Hepatocyte (in vitro differentiated cells): ENCODE measurements around the gene CACNA2D4.

ENCODE experiments used
- EZH2 ChIP-seq: fragments of 200-600 bp; sonication (generic); IDR thresholded peaks from 2 replicates; pipeline ENCODE4 v1.6.1; 2016; ENCODE audit warnings: antibody characterized with exemption, mild to moderate bottlenecking, borderline replicate concordance
- TF ChIP-seq, protein P1 (sequence below): fragments of 200-600 bp; sonication (generic); IDR thresholded peaks from 2 replicates; pipeline ENCODE4 v1.5.1; 2016; ENCODE audit warnings: antibody characterized with exemption, mild to moderate bottlenecking; ENCODE audit not compliant: poor library complexity

DNA sequence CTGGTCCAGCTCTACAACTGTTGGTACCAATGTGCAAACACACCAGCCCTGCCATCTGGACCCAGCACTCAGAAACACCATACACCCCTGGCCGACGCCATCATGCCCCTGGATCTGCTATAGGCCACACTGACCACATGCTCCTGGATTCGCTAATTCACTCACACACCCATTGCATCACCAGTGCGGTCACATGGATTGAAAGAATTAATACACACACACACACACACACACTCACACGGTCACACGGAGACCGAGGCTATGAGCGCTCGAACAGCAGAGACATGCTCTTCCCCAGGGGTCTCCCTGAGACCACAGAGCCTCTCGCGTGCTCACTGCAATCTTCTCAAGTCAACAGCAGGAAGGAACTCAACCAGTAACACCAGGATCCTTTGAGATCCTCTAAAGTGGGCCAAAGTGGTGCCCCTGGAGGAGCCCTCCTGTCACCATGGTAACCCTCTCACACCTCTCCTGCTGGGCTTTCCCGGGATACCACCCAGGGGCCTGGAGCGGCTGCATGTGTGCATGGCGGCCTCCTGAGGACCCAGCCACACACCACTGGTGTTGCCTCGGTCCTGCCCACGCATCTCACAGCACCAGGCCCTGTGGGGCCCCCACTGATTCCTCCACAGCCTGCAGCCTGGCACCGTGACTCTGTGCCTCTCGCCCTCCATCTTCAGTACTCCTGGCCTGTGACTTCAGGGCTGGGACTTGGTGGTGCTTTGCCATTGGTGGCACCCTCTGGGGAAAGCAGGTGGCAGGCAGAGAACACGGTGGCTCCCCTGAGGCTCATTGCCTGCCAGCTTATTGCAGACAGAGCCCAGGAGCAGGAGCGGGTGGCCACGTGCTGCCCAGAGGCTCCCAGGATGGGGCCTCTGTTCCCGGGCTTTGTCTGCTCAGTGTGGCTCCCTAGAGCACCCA, 83.0 kb downstream of the CACNA2D4 start:
- TF ChIP-seq, protein P1, sequence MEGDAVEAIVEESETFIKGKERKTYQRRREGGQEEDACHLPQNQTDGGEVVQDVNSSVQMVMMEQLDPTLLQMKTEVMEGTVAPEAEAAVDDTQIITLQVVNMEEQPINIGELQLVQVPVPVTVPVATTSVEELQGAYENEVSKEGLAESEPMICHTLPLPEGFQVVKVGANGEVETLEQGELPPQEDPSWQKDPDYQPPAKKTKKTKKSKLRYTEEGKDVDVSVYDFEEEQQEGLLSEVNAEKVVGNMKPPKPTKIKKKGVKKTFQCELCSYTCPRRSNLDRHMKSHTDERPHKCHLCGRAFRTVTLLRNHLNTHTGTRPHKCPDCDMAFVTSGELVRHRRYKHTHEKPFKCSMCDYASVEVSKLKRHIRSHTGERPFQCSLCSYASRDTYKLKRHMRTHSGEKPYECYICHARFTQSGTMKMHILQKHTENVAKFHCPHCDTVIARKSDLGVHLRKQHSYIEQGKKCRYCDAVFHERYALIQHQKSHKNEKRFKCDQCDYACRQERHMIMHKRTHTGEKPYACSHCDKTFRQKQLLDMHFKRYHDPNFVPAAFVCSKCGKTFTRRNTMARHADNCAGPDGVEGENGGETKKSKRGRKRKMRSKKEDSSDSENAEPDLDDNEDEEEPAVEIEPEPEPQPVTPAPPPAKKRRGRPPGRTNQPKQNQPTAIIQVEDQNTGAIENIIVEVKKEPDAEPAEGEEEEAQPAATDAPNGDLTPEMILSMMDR = no peak
- no peak for TF ChIP-seq EZH2
